ENCODE results near the gene UBE2D3.

DNA sequence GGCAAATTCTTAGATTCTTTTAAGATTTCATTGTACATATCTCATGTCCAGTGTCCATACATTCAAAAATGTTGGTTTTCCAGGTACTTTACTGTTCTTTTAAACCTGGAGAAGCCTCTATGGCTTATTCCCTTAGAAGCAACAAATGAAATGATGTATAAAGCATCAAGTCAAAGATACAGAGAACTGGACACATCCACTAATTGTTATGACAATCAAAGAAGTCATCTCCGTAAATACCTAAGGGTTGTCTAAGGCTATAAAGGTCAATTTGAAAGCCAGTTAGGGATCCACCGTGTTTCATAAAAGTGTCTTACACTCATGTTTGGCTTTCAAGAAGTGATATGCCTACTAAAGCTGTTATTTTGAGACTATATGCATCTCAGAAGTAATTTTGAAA lies 32.4 kb downstream of the UBE2D3 start:
- TF ChIP-seq, protein P1, sequence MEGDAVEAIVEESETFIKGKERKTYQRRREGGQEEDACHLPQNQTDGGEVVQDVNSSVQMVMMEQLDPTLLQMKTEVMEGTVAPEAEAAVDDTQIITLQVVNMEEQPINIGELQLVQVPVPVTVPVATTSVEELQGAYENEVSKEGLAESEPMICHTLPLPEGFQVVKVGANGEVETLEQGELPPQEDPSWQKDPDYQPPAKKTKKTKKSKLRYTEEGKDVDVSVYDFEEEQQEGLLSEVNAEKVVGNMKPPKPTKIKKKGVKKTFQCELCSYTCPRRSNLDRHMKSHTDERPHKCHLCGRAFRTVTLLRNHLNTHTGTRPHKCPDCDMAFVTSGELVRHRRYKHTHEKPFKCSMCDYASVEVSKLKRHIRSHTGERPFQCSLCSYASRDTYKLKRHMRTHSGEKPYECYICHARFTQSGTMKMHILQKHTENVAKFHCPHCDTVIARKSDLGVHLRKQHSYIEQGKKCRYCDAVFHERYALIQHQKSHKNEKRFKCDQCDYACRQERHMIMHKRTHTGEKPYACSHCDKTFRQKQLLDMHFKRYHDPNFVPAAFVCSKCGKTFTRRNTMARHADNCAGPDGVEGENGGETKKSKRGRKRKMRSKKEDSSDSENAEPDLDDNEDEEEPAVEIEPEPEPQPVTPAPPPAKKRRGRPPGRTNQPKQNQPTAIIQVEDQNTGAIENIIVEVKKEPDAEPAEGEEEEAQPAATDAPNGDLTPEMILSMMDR (IDR thresholded peaks at IDR 0.05) = no peak
- TF ChIP-seq POLR2A (IDR thresholded peaks at IDR 0.05) (no peak), EP300 (IDR thresholded peaks at IDR 0.05; ENCODE audit: low read depth) (no peak)
